Activated naive CD4-positive, alpha-beta T cell treated with anti-CD3 and anti-CD28 coated beads, Interleukin-2, amount 50 U/mL, for 72 hours (primary cell): Measurements from ENCODE around the gene TRMT112. TPM values are rescaled to one million over a fixed set of nuclear protein-coding genes. Genes with fewer than 3 reads are reported as not detected.
A peak's percentile ranks its signal among the peaks of the same experiment; 100 is the strongest.
"Not testable (repeated sequence)": the region's sequence is repeated elsewhere in the genome, so short reads cannot be mapped to it uniquely, and the experiment has no call there.

Experiments used
- ATAC-seq, 2 donors: fragments of 150-1000 bp; cut with Tn5 transposase; 2 replicates each; pipeline ENCODE4 v1.10.0; 2021; ENCODE audit warnings: mild to moderate bottlenecking in 2 of 2, moderate library complexity in 2 of 2
- DNase-seq, 2 donors: peaks; one replicate each; pipeline ENCODE4 v3.0.0; 2021 to 2022; ENCODE audit warnings: low spot score in 2 of 2
- H3K27ac Mint-ChIP-seq, 2 donors: one replicate each; pipeline ENCODE4 v1.8.0; 2022; ENCODE audit warnings: mild to moderate bottlenecking in 2 of 2, mixed read lengths in 2 of 2
- H3K36me3 Mint-ChIP-seq, 2 donors: one replicate each; pipeline ENCODE4 v1.8.0; 2022; ENCODE audit warnings: mixed read lengths in 2 of 2
- H3K9me3 Mint-ChIP-seq, 2 donors: one replicate each; pipeline ENCODE4 v1.8.0; 2022; ENCODE audit warnings: mixed read lengths in 2 of 2
- total RNA-seq, 2 donors: library from RNA; stranded (reverse); gene quantifications; one replicate each; pipeline ENCODE4 v1.2.3, GENCODE V29; 2022

TRMT112 gene
- total RNA-seq, 2 donors from 2014 or later, result 198 to 213 TPM

DNA sequence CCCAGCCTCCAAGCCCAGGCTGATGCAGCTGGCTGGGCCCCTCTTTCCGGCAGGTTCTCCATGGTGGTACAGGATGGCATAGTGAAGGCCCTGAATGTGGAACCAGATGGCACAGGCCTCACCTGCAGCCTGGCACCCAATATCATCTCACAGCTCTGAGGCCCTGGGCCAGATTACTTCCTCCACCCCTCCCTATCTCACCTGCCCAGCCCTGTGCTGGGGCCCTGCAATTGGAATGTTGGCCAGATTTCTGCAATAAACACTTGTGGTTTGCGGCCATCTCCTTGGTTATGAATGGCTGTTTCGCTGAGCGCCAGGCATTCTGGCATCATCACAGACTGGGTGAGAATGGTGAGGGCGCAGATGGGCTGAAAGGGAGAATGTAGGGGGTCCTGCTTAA lies 4.2 kb upstream of the TRMT112 start:
- peaks cover 24 to 25% of the 10 kb centered on the region in 2 donors for H3K36me3 Mint-ChIP-seq

DNA sequence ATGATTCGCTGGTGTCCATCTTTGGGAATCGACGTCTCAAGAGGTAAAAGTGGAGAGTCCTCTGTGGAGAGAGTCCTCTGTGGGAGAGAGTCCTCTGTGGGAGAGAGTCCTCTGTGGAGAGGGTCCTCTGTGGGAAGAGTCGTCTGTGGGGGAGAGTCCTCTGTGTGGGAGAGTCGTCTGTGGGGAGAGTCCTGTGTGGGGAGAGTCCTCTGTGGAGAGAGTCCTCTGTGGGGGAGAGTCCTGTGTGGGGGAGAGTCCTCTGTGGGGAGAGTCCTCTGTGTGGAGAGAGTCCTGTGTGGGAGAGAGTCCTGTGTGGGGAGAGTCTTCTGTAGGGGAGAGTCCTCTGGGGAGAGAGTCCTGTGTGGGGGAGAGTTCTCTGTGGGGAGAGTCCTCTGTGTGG lies 3.7 kb upstream of the TRMT112 start:
- Mint-ChIP-seq H3K9me3 (no peaks in the 10 kb centered on the region), H3K36me3 (peaks cover 27 to 28% of the 10 kb centered on the region in 2 donors), H3K27ac (peak overlapping the region; percentile 27 to 93)
- DNase-seq (no peak), ATAC-seq (no peak)

More for the DNA sequence above, 4.2 kb upstream of the TRMT112 start:
- Mint-ChIP-seq H3K9me3 (no peaks in the 10 kb centered on the region), H3K27ac (no peak overlapping the region)
- no peak for ATAC-seq
- DNase-seq, result no peak

DNA sequence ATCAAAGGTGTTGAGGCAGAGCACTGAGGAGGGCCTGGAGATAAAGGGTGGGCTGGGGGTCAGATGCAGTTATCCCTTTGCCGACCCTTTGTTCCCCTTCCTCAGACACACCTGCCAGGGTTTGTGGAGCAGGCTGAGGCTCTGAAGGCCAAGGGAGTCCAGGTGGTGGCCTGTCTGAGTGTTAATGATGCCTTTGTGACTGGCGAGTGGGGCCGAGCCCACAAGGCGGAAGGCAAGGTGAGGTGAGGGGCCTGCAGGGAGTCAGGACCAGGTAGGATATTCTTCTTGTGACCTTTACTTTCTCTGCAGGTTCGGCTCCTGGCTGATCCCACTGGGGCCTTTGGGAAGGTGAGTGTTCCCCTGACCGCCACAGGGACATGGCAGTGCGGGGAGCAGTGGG lies 3.2 kb upstream of the TRMT112 start:
- Mint-ChIP-seq H3K9me3 (no peaks in the 10 kb centered on the region), H3K36me3 (peaks cover 27 to 28% of the 10 kb centered on the region in 2 donors), H3K27ac (peak overlapping the region; percentile 27 to 93)
- no peak for ATAC-seq
- no peak for DNase-seq

DNA sequence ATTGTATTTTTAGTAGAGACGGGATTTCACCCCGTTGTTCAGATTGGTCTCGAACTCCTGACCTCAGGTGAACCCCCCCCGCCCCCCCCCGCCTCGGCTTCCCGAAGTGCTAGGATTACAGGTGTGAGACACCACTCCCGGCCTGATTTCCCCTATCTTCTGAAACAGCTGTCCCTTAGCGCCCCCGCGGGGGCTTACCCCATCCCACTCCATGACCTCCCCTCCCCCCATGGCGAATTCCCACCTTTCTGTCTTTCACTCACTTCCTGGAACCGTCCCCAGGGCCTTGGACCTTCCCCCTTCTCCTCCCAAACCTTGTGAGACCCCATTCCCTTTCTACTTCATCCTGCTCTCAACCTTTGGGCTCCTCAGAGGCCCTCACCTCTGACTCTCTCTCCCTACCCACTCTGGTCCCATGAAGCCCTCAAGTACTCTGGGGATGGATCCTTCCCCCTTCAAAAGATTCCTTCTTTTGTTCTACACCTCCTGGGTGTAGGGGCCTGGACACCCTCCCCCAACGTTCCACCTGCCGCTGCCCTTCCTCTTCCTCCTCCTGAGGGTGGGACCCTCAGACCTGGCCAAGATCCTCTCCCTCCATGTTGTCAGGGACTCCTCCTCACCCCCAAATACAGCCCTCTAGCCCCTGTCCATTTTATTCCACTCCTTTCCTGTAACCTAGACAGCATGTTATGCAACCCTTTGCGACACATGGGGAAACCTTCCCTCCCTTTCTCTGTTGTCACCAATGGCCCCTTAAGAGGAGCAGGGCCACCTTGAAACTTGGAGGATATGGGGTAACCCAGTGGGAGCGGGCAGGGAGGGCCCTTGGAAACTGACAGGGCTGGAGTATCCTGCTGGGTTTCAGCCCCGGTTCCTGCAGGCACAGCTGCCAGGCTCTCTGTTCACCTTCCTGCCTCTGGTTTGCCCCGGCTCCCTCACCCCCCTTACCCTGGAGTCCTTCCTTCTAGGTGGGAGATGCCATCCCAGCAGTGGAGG lies 1.7 kb upstream of the TRMT112 start:
- no peaks in the 10 kb centered on the region for H3K9me3 Mint-ChIP-seq
- peaks cover 27 to 28% of the 10 kb centered on the region in 2 donors for H3K36me3 Mint-ChIP-seq
- DNase-seq (no peak), ATAC-seq (no peak)
- H3K27ac Mint-ChIP-seq, result peak overlapping the region; percentile 99

DNA sequence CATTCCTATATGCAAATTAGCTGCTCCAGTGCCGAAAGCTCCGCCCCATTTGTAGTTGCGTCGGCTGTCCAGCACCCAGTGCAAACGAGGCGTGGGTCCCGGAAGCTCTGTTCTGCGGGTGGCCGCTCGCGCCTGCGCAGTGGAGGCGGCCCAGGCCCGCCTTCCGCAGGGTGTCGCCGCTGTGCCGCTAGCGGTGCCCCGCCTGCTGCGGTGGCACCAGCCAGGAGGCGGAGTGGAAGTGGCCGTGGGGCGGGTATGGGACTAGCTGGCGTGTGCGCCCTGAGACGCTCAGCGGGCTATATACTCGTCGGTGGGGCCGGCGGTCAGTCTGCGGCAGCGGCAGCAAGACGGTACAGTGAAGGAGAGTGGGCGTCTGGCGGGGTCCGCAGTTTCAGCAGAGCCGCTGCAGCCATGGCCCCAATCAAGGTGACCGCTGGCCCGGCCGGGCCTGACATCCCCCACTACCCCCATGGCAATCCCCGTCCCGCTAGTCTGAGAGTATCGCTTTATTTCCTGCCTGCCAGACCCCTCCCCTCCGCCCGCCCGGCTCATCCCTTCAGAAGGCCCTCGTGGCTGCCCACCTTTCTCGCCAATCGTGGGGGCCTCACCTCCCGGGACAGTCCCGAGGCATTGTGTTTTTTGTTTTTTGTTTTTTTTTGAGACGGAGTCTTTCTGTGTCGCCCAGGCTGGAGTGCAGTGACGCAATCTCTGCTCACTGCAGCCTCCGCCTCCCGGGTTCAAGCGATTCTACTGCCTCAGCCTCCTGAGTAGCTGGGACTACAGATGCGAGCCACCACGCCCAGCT lies 804 bp upstream of the TRMT112 start, which contains the start of gene PRDX5:
Gene PRDX5, plus strand, starts transcription at position 161 of the 805 bp plus-strand sequence. Its CDS starts 95 bp downstream, at position 256.
- DNase-seq (peak; percentile 94 to 98), ATAC-seq (peak; percentile 76 to 87)
- Mint-ChIP-seq H3K36me3 (peaks cover 27 to 28% of the 10 kb centered on the region in 2 donors), H3K27ac (peak within 1 kb of the TSS; percentile 99), H3K9me3 (no peaks in the 10 kb centered on the region)

DNA sequence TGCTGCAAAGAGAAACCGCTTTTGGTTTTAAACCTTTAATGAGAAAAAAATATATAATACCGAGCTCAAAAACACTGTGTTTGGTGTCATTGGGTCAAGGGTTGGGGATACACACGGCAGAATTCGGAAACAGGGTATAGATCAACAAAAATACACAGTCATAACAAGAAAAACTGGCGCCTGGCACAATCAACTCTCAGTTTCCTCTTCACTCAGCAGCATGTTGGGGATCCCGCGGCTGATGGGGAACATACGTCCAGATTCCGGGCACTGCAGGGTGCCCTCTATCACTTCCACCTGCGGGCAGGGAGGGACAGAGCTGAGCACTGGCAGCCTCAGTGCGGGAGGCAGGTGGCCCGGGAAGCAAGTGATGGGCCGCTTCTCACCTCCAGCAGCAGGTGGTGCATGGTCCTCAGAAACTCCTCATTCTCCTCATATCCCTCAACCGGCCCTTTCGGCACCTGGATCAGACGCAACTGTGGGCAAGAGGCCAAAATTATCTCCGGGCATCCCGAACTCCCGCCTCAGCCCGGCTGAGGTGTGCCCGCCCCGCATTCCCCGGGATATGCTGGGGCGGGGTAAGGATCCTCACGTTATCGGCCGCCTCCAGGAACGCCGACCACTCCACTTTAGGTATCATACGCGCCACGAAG lies 561 bp downstream of the TRMT112 start:
- H3K36me3 Mint-ChIP-seq, result peaks cover 27 to 28% of the 10 kb centered on the region in 2 donors
- DNase-seq, result no peak
- peak overlapping the region; percentile 99 for H3K27ac Mint-ChIP-seq
- peak; percentile 10 to 17 for ATAC-seq
- H3K9me3 Mint-ChIP-seq, result no peaks in the 10 kb centered on the region

DNA sequence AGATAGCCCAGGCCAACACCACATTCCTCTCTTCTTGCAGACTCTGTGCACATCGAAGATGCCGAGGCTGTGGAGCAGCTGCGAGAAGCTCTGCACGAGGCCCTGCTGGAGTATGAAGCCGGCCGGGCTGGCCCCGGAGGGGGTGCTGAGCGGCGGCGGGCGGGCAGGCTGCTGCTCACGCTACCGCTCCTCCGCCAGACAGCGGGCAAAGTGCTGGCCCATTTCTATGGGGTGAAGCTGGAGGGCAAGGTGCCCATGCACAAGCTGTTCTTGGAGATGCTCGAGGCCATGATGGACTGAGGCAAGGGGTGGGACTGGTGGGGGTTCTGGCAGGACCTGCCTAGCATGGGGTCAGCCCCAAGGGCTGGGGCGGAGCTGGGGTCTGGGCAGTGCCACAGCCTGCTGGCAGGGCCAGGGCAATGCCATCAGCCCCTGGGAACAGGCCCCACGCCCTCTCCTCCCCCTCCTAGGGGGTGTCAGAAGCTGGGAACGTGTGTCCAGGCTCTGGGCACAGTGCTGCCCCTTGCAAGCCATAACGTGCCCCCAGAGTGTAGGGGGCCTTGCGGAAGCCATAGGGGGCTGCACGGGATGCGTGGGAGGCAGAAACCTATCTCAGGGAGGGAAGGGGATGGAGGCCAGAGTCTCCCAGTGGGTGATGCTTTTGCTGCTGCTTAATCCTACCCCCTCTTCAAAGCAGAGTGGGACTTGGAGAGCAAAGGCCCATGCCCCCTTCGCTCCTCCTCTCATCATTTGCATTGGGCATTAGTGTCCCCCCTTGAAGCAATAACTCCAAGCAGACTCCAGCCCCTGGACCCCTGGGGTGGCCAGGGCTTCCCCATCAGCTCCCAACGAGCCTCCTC lies 1.5 kb downstream of the TRMT112 start:
- not testable (repeated sequence) for ATAC-seq, DNase-seq, H3K9me3 Mint-ChIP-seq
- Mint-ChIP-seq H3K27ac (peak overlapping the region; percentile 99), H3K36me3 (peaks cover 25 to 27% of the 10 kb centered on the region in 2 donors)

DNA sequence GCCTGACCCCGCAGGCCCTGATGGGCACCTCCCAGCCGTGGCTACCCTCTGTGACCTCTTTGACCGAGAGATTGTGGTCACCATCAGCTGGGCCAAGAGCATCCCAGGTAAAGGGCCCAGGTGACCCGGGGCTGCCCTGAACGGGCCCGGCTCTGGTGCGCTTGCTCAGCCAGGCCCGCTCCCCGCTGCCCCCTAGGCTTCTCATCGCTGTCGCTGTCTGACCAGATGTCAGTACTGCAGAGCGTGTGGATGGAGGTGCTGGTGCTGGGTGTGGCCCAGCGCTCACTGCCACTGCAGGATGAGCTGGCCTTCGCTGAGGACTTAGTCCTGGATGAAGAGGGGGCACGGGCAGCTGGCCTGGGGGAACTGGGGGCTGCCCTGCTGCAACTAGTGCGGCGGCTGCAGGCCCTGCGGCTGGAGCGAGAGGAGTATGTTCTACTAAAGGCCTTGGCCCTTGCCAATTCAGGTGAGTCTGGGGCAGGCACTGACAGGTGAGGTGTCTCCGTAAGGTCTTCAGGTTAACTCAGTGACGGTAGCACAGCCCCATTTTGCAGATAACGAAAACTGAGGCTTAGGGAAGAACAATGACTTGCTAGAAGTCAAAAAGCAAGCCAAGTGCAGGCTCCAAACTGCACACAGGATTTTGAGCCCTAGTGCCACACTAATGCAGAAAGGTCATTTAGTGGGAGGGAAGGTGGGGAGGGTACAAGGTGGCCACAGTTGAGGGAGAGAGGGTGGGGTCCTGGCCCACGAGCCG lies 2.4 kb downstream of the TRMT112 start:
- H3K27ac Mint-ChIP-seq, result peak overlapping the region in 1 of 2 donors; percentile 62
- H3K36me3 Mint-ChIP-seq, result peaks cover 19 to 27% of the 10 kb centered on the region in 2 donors
- no peaks in the 10 kb centered on the region for H3K9me3 Mint-ChIP-seq
- ATAC-seq (no peak), DNase-seq (no peak)

DNA sequence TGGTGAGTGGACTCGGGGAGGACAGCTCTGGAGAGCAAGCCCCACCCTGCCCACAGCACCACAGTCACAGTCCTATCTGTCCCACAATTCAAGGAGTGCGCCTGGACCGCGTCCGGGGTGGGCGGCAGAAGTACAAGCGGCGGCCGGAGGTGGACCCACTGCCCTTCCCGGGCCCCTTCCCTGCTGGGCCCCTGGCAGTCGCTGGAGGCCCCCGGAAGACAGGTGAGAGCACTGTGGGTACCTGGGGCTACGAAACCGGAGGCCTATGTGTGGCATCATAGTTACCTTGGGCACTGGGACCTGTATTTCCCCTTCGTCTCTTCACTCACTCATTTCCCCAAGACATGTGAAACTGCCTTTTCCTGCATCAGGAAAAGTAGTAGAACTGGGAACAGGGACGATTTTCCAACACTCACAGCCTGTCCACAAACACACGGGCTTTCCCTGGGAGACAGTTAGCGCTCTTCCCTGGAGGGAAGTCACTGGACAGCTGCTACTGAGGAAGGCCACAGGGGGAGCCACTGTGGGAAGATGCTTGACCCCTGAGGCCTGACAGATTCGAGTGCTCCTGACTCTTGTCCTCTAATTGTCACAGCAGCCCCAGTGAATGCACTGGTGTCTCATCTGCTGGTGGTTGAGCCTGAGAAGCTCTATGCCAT lies 3.1 kb downstream of the TRMT112 start:
- H3K36me3 Mint-ChIP-seq, result peaks cover 19 to 24% of the 10 kb centered on the region in 2 donors
- H3K27ac Mint-ChIP-seq, result peak overlapping the region; percentile 62 to 84
- DNase-seq, result no peak
- no peaks in the 10 kb centered on the region for H3K9me3 Mint-ChIP-seq
- no peak for ATAC-seq

DNA sequence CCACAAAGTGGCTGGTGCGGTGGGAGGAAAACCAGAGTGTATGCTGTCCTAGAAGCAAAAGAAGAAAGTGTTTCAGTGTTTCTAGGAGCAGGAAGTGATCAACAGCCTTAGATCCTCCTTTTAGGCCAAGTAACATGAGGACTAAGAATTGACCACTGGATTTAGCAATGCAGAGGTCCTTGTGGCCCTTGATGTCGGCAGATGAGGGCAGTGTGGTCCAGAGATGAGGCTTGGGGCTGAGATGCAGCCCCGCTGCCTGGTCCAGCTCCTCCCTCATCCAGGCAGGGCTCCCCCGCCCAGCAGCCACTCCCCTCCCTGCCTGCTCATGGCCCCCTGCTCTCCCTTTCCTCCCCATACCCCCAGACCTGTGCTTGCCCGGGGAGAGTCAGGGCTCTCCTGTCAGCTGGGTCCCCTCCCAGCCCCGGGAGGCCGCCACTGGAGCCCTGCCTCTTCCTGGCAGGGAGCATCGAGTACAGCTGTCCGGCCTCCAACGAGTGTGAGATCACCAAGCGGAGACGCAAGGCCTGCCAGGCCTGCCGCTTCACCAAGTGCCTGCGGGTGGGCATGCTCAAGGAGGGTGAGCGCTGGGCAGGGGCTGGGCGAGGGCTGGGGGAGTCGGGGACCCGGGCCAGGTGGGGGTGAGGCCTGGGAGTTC lies 3.7 kb downstream of the TRMT112 start:
- Mint-ChIP-seq H3K27ac (peak overlapping the region; percentile 89 to 97), H3K9me3 (no peaks in the 10 kb centered on the region), H3K36me3 (peaks cover 19 to 20% of the 10 kb centered on the region in 2 donors)
- no peak for ATAC-seq
- DNase-seq, result no peak

DNA sequence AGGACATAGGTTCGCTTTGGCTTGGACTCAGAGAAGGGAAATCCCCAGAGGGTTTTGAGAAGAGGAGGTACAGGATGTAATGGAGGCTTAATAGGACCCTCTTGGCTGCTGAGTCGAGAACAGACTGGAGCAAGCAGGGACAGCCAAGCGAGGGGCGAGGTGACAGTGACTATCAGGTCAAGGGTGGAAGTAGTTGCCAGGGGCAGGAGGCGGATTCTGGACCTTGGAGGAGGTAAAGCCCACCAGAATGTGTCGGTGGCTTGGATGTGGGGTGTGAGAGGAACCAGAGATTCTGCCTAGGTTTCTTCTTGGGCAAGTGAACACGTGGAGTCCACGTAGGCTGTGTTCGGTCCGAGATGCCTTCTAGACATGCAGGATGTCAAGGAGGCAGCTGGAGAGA lies 4.4 kb downstream of the TRMT112 start:
- Mint-ChIP-seq H3K36me3 (peaks cover 14 to 16% of the 10 kb centered on the region in 2 donors), H3K27ac (peak overlapping the region; percentile 89 to 97), H3K9me3 (no peaks in the 10 kb centered on the region)
- no peak for DNase-seq
- no peak for ATAC-seq

DNA sequence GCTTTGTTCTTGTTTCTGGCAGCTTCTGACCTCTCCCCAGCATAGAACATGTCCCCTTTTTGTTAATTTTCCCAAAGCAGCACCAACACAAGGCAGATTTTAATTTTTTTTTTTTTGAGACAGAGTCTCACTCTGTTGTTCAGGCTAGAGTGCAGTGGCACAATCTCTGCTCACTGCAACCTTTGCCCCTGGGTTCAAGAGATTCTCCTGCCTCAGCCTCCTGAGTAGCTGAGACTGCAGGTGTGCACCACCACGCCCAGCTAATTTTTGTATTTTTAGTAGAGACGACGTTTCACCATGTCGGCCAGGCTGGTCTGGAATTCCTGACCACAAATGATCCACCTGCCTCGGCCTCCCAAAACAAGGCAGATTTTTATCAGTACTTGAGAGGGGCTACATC lies 9.6 kb downstream of the TRMT112 start:
- H3K27ac Mint-ChIP-seq, result peak overlapping the region; percentile 26 to 90
- H3K36me3 Mint-ChIP-seq, DNase-seq, H3K9me3 Mint-ChIP-seq, ATAC-seq: not testable (repeated sequence)

DNA sequence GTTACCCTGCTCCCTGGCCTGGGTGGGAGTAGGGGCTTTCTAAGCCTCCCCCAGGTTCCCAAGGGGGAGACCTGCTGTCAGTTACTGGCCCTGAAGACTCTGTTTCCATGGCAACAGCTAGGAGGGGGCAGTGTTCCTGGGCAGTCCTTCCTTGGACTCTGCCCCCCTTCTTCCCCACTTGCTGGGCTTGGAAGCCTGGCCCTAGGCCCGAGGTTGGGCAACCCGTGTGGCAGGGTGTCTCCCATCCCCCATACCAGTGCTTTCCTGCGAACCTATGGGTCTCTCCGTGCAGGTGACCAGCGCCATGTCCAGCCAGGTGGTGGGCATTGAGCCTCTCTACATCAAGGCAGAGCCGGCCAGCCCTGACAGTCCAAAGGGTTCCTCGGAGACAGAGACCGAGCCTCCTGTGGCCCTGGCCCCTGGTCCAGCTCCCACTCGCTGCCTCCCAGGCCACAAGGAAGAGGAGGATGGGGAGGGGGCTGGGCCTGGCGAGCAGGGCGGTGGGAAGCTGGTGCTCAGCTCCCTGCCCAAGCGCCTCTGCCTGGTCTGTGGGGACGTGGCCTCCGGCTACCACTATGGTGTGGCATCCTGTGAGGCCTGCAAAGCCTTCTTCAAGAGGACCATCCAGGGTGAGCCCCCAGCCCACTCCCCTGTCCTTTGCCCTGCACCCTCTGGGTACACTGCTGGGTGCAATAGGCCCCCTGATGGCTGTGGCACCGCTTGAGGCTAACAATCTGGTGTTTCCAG lies 10.3 kb downstream of the TRMT112 start:
- DNase-seq (no peak), ATAC-seq (no peak)
- peak overlapping the region; percentile 26 to 90 for H3K27ac Mint-ChIP-seq
- no peaks in the 10 kb centered on the region for H3K9me3 Mint-ChIP-seq
- peaks cover 9% of the 10 kb centered on the region in 2 donors for H3K36me3 Mint-ChIP-seq

DNA sequence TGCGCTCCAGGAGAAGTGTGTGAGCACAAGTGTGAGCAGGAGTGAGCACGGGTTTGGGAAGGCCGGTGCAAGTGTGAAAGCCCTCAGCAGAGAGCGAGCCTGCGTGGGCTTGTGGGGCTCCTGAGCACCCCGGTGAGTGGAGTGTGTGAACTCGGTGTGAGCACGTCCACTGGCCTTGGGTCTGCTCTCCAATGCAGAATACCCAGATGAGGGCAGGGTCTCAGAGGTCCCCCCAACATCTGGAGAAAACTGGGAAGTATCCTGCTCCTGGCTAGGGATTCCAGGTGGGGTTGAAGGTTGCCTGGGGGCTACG lies 10.8 kb downstream of the TRMT112 start:
- no peak for ATAC-seq
- H3K9me3 Mint-ChIP-seq, result no peaks in the 10 kb centered on the region
- H3K36me3 Mint-ChIP-seq, result peaks cover 9% of the 10 kb centered on the region in 2 donors
- H3K27ac Mint-ChIP-seq, result peak overlapping the region; percentile 90 to 97
- no peak for DNase-seq
